Gastrocnemius medialis (tissue), 4 donors: Measurements from ENCODE around the gene GPR87. TPM values are rescaled to one million over a fixed set of nuclear protein-coding genes. Genes with fewer than 3 reads are reported as not detected.

ENCODE experiments used
- ATAC-seq, 2 donors: fragments of 150-250 bp; one replicate each; pipeline ENCODE4 v1.9.1; 2016
- DNase-seq, 2 donors: peaks; one replicate each; pipeline ENCODE4 v3.0.0-alpha.2; 2019
- H3K27ac ChIP-seq, 4 donors: fragments of 200-600 bp; sonication (generic); 1 replicate in 1 of 4; 2 replicates in 3 of 4; pipeline ENCODE4 v1.5.1; 2016 to 2018; ENCODE audit warnings: mild to moderate bottlenecking in 2 of 4, moderate library complexity in 1 of 4
- H3K27me3 ChIP-seq, 3 donors: fragments of 200-600 bp; sonication (generic) in 2 of 3; 1 replicate in 1 of 3; 2 replicates in 2 of 3; pipeline versions ENCODE4 v1.5.1 to v1.6.0; 2016 to 2019; ENCODE audit warnings: mild to moderate bottlenecking in 1 of 3, moderate library complexity in 1 of 3
- H3K36me3 ChIP-seq, 2 donors: fragments of 200-600 bp; sonication (generic) in 1 of 2; one replicate each; pipeline ENCODE4 v1.5.1; 2017 to 2018
- H3K4me1 ChIP-seq, 2 donors: fragments of 200-600 bp; sonication (generic) in 1 of 2; one replicate each; pipeline ENCODE4 v1.5.1; 2016 to 2017; ENCODE audit warnings: mild to moderate bottlenecking in 2 of 2
- H3K4me3 ChIP-seq, 4 donors: fragments of 200-600 bp; sonication (generic) in 3 of 4; 1 replicate in 1 of 4; 2 replicates in 3 of 4; pipeline ENCODE4 v1.5.1; 2016 to 2019; ENCODE audit warnings: mild to moderate bottlenecking in 2 of 4
- H3K9me3 ChIP-seq, 3 donors: fragments of 200-600 bp; sonication (generic) in 2 of 3; 1 replicate in 1 of 3; 2 replicates in 2 of 3; pipeline ENCODE4 v1.5.1; 2016 to 2019
- CTCF ChIP-seq, 5 experiments: fragments of 450-650 bp in 3 of 5; fragments of 200-600 bp in 2 of 5; sonication (generic) in 2 of 5; IDR thresholded peaks in 4 of 5; conservative IDR thresholded peaks in 1 of 5; 1 replicate in 4 of 5; 2 replicates in 1 of 5; pipeline ENCODE4 v1.5.1; 2016 to 2019; ENCODE audit warnings: antibody characterized with exemption in 5 of 5, mild to moderate bottlenecking in 3 of 5, moderate library complexity in 3 of 5
- POLR2A ChIP-seq, 2 donors: fragments of 450-650 bp; IDR thresholded peaks; one replicate each; pipeline ENCODE4 v1.6.1; 2017; ENCODE audit warnings: antibody characterized with exemption in 2 of 2, mild to moderate bottlenecking in 2 of 2, moderate library complexity in 2 of 2
- in situ Hi-C, 4 donors: fragments of 200-750 bp; cut with MboI; loops; one replicate each; pipeline versions ENCODE4 v1.15.0 to v1.8.0; 2017; ENCODE audit warnings: low sequenced_read_pairs in 4 of 4
- intact Hi-C: fragments of 100-400 bp; cut with DNase I; formaldehyde crosslinking; loops from one replicate; pipeline ENCODE4 v1.15.1; 2023; ENCODE audit warnings: low total_unique reads
- total RNA-seq, 4 donors: library from RNA; depleted of rRNA; stranded (reverse); fragments of >200 nt; gene quantifications; one replicate each; pipeline versions ENCODE4 v1.1.0 to v1.2.3, GENCODE V29; 2016

The GPR87 gene
- total RNA-seq, 4 donors from 2014 or later: not detected

DNA sequence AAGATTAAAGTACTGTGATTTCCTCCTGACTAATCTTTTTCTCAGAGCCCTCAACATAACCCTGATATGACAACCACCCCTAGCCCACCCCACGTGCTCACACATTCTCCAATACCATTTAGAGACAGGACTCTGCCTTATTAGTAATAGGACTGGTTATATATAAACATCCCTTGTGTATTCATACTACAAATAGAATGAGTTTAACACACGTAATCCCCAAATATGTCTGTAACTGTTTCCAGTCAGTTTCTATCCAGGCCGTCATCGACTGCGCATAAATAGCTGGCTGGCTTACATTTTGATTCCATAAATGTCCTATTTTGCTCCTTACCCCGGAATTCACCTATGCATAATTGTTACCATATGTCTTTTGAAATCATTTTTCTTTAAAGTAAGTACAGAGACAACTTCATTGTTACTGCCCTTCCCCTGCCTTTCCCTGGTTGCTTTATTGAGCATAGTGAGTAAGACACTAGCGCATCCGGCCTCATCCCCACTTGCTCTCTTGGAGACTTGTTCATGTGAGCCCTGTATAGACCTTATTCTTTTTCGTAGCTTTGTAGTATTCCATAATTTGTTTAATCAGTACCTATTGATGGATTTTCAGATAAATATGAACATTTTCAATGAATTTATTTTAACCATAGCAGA lies 34.8 kb downstream of the GPR87 start:
- in situ Hi-C loops: loop anchor here in 2 of 4 donors (5.0 to 10.0 kb wide), 2 partner anchors 57 to 114 kb away; no protein-coding TSS in a partner anchor
- Histone ChIP-seq H3K27ac (peak overlapping the region in 3 of 4 donors; percentile 24 to 48 (median 48)), H3K4me1 (no peaks in the 10 kb centered on the region), H3K4me3 (no peak overlapping the region), H3K9me3 (no peaks in the 10 kb centered on the region), H3K27me3 (no peaks in the 10 kb centered on the region), H3K36me3 (no peaks in the 10 kb centered on the region)
- TF ChIP-seq POLR2A (IDR thresholded peaks at IDR 0.05) (no peak), CTCF (IDR thresholded peaks at IDR 0.05 in 4 of 5, conservative IDR thresholded peaks at IDR 0.05 in 1 of 5) (no peak)
- intact Hi-C loops: no loop called here
- ATAC-seq (peak in 1 of 2 donors; percentile 31), DNase-seq (no peak)

- Histone ChIP-seq H3K36me3 (no peaks in the 10 kb centered on the region), H3K4me3 (peak within 1 kb of the TSS in 3 of 4 donors; percentile 8 to 34 (median 23)), H3K27ac (peak within 1 kb of the TSS; percentile 9 to 42 (median 37)), H3K27me3 (no peaks in the 10 kb centered on the region), H3K4me1 (no peaks in the 10 kb centered on the region), H3K9me3 (no peaks in the 10 kb centered on the region)
- ATAC-seq (peak in 1 of 2 donors; percentile 18), DNase-seq (no peak)
- no peak for TF ChIP-seq POLR2A (IDR thresholded peaks at IDR 0.05)
- TF ChIP-seq CTCF (IDR thresholded peaks at IDR 0.05 in 4 of 5, conservative IDR thresholded peaks at IDR 0.05 in 1 of 5): no peak
- intact Hi-C loops: no loop called here
- in situ Hi-C loops: loop anchor here in 2 of 4 donors (5.0 kb wide), 2 partner anchors 51 to 111 kb away; no protein-coding TSS in a partner anchor
Observed at GRCh38 chr3:151278230-151278629, 38.4 kb downstream of the GPR87 start, which contains the start of gene P2RY14. Gene P2RY14, minus strand, starts transcription at chr3:151278542. Its CDS starts 64,226 bp downstream, at chr3:151214316.

DNA sequence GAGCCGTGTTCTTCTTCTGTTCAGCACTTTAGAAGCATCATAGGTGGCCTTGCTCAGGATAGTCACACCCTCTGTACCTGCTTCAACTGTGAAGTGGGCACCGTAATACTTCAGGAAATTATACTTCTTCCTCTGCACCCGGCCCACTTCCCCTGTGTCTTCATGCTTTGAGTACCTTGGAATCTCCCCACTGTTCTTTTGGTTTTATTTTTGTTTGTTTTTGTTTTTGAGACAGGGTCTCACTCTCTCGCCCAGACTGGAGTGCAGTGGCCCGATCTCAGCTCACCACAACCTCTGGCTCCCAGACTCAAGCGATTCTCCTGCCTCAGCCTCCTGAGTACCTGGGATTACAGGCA lies 40.0 kb downstream of the GPR87 start:
- Histone ChIP-seq H3K4me3 (peak overlapping the region in 3 of 4 donors; percentile 8 to 34 (median 9)), H3K36me3 (no peaks in the 10 kb centered on the region), H3K4me1 (no peaks in the 10 kb centered on the region), H3K9me3 (no peaks in the 10 kb centered on the region), H3K27ac (peak overlapping the region; percentile 1 to 41 (median 26)), H3K27me3 (no peaks in the 10 kb centered on the region)
- DNase-seq (no peak), ATAC-seq (no peak)
- no peak for TF ChIP-seq POLR2A (IDR thresholded peaks at IDR 0.05)
- in situ Hi-C loops: loop anchor here in 2 of 4 donors (5.0 kb wide), 2 partner anchors 49 to 109 kb away; no protein-coding TSS in a partner anchor
- intact Hi-C loops: no loop called here

GRCh38 chr3:151276038-151276686 lies 40.5 kb downstream of the GPR87 start:
- no peaks in the 10 kb centered on the region for H3K9me3 ChIP-seq
- TF ChIP-seq POLR2A (IDR thresholded peaks at IDR 0.05) (no peak), CTCF (IDR thresholded peaks at IDR 0.05 in 4 of 5, conservative IDR thresholded peaks at IDR 0.05 in 1 of 5) (no peak)
- in situ Hi-C loops: loop anchor here in 2 of 4 donors (5.0 kb wide), 2 partner anchors 49 to 109 kb away; no protein-coding TSS in a partner anchor
- intact Hi-C loops: no loop called here
- H3K4me1 ChIP-seq: no peaks in the 10 kb centered on the region
- H3K36me3 ChIP-seq: no peaks in the 10 kb centered on the region
- peak overlapping the region; percentile 1 to 41 (median 26) for H3K27ac ChIP-seq
- H3K27me3 ChIP-seq: no peaks in the 10 kb centered on the region
- DNase-seq: no peak
- no peak for ATAC-seq
- H3K4me3 ChIP-seq: peak overlapping the region in 2 of 4 donors; percentile 8 to 34

- Histone ChIP-seq H3K9me3 (no peaks in the 10 kb centered on the region), H3K27ac (peak overlapping the region in 2 of 4 donors; percentile 31 to 36), H3K4me1 (no peaks in the 10 kb centered on the region), H3K27me3 (no peaks in the 10 kb centered on the region), H3K36me3 (no peaks in the 10 kb centered on the region), H3K4me3 (no peak overlapping the region)
- ATAC-seq (no peak), DNase-seq (no peak)
- intact Hi-C loops (no loop called here), in situ Hi-C loops (loop anchor here in 2 of 4 donors (5.0 kb wide), 2 partner anchors 48 to 108 kb away; no protein-coding TSS in a partner anchor)
- TF ChIP-seq CTCF (IDR thresholded peaks at IDR 0.05 in 4 of 5, conservative IDR thresholded peaks at IDR 0.05 in 1 of 5) (no peak), POLR2A (IDR thresholded peaks at IDR 0.05) (no peak)
Observed at GRCh38 chr3:151275091-151275490, 41.5 kb downstream of the GPR87 start.
